WERI-Rb-1 (cell line): ENCODE results near the gene KDM3B.
"Not testable (repeated sequence)": the region's sequence is repeated elsewhere in the genome, so short reads cannot be mapped to it uniquely, and the experiment has no call there.

ENCODE experiments used
- DNase-seq: peaks from one replicate; pipeline ENCODE4 v3.0.0-alpha.2; 2020
- H3K27ac ChIP-seq: fragments of 250-450 bp; sonication (Bioruptor Pico); 2 replicates; pipeline ENCODE4 v1.5.1; 2020; ENCODE audit warnings: mild to moderate bottlenecking, moderate library complexity
- H3K27me3 ChIP-seq: fragments of 250-450 bp; sonication (Bioruptor Pico); 2 replicates; pipeline ENCODE4 v1.5.1; 2021; ENCODE audit warnings: mild to moderate bottlenecking, low read depth, moderate library complexity; ENCODE audit not compliant: insufficient read depth, severe bottlenecking
- H3K36me3 ChIP-seq: fragments of 250-450 bp; sonication (Bioruptor Pico); 2 replicates; pipeline ENCODE4 v1.5.1; 2020; ENCODE audit warnings: mild to moderate bottlenecking, moderate library complexity
- H3K4me3 ChIP-seq: 2 replicates; pipeline ENCODE4 v1.5.1; 2011; ENCODE audit warnings: low read depth, mild to moderate bottlenecking, control low read depth, low read length
- H3K9me3 ChIP-seq: fragments of 250-450 bp; sonication (Bioruptor Pico); 2 replicates; pipeline ENCODE4 v1.5.1; 2021; ENCODE audit warnings: mild to moderate bottlenecking, moderate library complexity; ENCODE audit not compliant: severe bottlenecking
- TF ChIP-seq, protein P1 (sequence below): IDR thresholded peaks from 2 replicates; pipeline ENCODE4 v1.5.1; 2011; ENCODE audit warnings: low read depth, mild to moderate bottlenecking, control low read depth, inconsistent platforms, low read length

KDM3B gene

DNA sequence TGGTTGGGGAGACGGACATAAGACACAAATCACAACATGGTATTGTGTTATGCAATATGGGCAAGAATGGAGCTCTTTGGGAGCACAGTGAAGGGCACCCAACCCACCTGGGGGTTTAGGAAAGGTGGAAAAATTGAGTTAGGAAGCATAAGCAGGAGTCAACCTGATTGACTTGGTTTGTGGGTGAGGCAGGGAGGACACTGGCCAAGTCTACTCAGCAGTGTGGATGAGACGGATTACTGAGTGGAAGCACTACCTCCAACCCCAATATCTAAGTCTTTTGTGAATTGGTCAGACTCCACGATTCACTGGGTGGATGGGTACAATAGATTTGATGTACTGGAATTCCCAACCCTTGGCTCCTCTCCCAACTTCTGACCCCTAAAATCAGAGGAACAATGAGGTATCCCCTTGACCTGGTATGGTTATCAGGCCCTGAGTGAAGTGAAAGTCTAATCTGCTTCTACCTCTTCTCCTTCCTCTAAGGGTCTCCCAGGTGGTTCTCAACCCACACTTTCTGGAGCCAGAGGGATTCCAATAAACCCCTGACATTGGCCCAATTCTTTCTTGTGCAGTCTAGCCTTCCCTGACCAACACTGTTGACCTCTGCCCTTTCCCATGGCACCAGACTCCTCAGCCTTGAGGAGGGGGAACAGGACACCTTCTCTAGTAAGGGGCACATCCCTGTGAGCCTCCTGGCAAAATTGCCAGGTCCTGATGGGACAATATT, 118.0 kb downstream of the KDM3B start:
- H3K4me3 ChIP-seq = no peak overlapping the region
- H3K27me3 ChIP-seq = no peaks in the 10 kb centered on the region
- TF ChIP-seq, protein P1, sequence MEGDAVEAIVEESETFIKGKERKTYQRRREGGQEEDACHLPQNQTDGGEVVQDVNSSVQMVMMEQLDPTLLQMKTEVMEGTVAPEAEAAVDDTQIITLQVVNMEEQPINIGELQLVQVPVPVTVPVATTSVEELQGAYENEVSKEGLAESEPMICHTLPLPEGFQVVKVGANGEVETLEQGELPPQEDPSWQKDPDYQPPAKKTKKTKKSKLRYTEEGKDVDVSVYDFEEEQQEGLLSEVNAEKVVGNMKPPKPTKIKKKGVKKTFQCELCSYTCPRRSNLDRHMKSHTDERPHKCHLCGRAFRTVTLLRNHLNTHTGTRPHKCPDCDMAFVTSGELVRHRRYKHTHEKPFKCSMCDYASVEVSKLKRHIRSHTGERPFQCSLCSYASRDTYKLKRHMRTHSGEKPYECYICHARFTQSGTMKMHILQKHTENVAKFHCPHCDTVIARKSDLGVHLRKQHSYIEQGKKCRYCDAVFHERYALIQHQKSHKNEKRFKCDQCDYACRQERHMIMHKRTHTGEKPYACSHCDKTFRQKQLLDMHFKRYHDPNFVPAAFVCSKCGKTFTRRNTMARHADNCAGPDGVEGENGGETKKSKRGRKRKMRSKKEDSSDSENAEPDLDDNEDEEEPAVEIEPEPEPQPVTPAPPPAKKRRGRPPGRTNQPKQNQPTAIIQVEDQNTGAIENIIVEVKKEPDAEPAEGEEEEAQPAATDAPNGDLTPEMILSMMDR = no peak
- H3K9me3 ChIP-seq = no peaks in the 10 kb centered on the region
- no peak for DNase-seq
- no peak overlapping the region for H3K27ac ChIP-seq
- H3K36me3 ChIP-seq = no peaks in the 10 kb centered on the region; the same call in 1 of the 2 replicates

DNA sequence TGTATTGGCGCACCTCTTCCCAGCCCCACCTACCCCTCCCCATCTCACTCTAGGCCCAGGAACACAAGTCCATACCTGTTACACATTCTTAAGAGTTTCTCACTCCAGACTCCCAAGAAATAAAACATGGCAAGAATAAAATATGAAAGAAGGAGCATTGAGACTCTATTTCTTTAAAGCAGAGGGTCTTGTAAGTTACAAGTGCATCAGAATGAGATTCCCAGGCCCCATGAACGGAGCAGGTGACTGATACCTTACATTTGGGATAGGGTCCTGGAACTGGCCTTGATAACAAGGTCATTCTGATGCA, 118.5 kb downstream of the KDM3B start:
- TF ChIP-seq, protein P1 = no peak
- DNase-seq = no peak
- no peaks in the 10 kb centered on the region for H3K27me3 ChIP-seq
- H3K36me3 ChIP-seq = no peaks in the 10 kb centered on the region; the same call in 1 of the 2 replicates
- no peaks in the 10 kb centered on the region for H3K9me3 ChIP-seq
- H3K27ac ChIP-seq = no peak overlapping the region
- no peak overlapping the region for H3K4me3 ChIP-seq

DNA sequence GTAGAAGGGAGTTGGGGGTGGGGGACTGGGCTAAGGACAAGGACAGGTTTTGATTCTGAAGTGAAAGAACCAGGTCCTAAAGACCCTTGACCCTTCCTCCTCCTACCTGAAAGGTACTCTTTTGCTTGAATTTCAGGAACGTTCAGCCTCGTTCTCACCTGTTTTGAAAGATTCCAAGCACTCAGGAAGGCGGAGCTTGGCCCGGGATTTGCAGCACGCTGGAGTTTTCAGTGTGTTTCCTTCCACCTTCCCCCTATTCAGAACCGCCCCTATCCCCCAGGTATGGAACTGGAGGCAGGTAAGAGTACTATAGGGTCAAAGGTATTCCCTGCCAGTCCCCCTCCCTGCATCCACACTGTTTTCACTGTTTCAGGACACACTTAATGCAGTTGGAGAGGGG, 119.9 kb downstream of the KDM3B start:
- Histone ChIP-seq H3K9me3 (no peaks in the 10 kb centered on the region), H3K4me3 (no peak overlapping the region), H3K27ac (no peak overlapping the region), H3K27me3 (no peaks in the 10 kb centered on the region), H3K36me3 (no peaks in the 10 kb centered on the region; the same call in 1 of the 2 replicates)
- no peak for DNase-seq
- TF ChIP-seq, protein P1 = no peak

DNA sequence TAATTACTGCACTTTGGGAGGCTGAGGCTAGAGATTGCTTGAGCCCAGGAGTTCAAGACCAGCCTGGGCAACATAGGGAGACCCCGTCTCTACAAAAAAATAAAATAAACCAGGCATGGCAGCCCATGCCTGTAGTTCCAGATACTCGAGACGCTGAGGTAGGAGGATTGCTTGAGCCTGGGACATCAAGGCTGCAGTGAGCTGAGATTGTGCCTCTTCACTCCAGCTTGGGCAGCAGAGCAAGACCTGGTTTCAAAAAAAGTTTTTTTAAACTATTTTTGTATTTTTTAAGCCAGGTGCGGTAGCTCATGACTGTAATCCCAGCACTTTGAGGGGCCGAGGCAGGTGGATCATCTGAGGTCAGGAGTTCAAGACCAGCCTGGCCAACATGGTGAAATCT, 120.7 kb downstream of the KDM3B start:
- H3K27ac ChIP-seq = not testable (repeated sequence)

DNA sequence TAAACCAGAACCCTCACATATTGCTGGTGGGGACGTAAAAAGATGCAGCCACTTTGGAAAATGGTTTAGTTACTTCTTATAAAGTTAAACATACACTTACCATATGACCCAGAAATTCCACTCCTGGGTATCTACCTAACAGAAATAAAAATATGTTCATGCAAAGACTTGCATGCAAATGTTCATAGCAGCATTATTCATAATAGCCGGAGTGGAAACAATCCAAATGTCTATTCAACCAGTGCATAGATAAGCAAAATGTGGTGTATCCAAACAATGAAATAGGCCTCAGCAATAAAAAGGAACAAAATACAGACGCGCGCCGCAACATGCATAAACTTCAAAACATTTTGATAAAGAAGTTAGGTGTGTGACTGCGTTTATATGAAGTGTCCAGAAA, 124.4 kb downstream of the KDM3B start:
- H3K9me3 ChIP-seq = no peaks in the 10 kb centered on the region
- DNase-seq = no peak
- TF ChIP-seq, protein P1 = no peak

More for the DNA sequence above, 120.7 kb downstream of the KDM3B start:
- H3K36me3 ChIP-seq, H3K4me3 ChIP-seq, DNase-seq, H3K9me3 ChIP-seq, H3K27me3 ChIP-seq: not testable (repeated sequence)

DNA sequence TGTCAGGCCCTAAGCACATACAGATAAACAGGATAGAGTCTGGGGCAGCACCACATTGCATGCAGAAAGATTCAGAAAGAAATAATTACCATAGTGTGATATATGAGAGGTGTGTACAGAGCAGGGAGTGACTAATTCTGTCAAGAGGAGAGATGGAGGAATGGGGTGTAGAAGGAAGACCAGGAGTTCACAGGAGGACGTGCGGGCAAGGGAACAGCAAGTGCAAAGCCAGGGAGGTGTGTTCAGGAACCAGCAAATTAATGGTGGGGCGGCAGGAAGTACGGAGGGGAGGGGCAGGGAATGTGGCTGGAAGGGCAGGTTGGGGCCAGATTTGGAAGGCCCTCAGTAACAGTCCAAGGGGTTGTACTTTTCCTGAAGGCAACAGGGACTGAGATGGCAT, 130.2 kb downstream of the KDM3B start:
- TF ChIP-seq, protein P1 = no peak
- Histone ChIP-seq H3K27me3 (no peaks in the 10 kb centered on the region), H3K36me3 (no peaks in the 10 kb centered on the region), H3K27ac (no peak overlapping the region), H3K4me3 (no peak overlapping the region), H3K9me3 (no peaks in the 10 kb centered on the region)
- no peak for DNase-seq

More for the DNA sequence above, 124.4 kb downstream of the KDM3B start:
- Histone ChIP-seq H3K36me3 (no peaks in the 10 kb centered on the region), H3K4me3 (no peak overlapping the region), H3K27ac (no peak overlapping the region), H3K27me3 (no peaks in the 10 kb centered on the region)
